ENCODE measurements around the gene SMC3. TPM values are rescaled to one million over a fixed set of nuclear protein-coding genes. Genes with fewer than 3 reads are reported as not detected.
A peak's percentile ranks its signal among the peaks of the same experiment; 100 is the strongest.

The SMC3 gene
- total RNA-seq, 1 donor from 2014 or later: 87.8 TPM

DNA sequence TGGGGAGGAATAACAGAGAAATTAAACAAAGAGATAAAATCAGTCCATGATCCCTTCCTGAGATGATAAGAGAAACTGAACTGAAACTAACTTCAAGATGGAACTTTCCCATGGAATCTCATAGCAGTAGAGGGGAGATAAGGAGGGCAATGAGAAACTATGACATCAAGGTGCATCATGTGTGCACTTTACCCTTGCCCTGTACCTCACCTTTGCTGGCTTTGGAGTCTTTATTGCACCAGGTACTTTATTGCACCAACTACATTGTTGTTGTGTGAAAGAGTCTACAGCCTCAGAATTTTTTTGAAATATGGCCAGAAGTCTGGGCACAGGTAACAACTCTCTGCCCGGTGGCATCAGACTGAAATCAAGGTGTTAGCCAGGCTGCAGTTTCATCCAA is 11.2 kb upstream of the SMC3 start:
- no peaks in the 10 kb centered on the region for H3K36me3 Mint-ChIP-seq (ENCODE audit: low read depth)
- H3K27ac Mint-ChIP-seq (ENCODE audit: unreplicated experiment): no peak overlapping the region
- DNase-seq (ENCODE audit: low read depth, low spot score): no peak
- H3K9me3 Mint-ChIP-seq: no peaks in the 10 kb centered on the region
- peaks cover 13% of the 10 kb centered on the region for H3K27me3 Mint-ChIP-seq (ENCODE audit: low read depth)
- TF ChIP-seq, protein P1, sequence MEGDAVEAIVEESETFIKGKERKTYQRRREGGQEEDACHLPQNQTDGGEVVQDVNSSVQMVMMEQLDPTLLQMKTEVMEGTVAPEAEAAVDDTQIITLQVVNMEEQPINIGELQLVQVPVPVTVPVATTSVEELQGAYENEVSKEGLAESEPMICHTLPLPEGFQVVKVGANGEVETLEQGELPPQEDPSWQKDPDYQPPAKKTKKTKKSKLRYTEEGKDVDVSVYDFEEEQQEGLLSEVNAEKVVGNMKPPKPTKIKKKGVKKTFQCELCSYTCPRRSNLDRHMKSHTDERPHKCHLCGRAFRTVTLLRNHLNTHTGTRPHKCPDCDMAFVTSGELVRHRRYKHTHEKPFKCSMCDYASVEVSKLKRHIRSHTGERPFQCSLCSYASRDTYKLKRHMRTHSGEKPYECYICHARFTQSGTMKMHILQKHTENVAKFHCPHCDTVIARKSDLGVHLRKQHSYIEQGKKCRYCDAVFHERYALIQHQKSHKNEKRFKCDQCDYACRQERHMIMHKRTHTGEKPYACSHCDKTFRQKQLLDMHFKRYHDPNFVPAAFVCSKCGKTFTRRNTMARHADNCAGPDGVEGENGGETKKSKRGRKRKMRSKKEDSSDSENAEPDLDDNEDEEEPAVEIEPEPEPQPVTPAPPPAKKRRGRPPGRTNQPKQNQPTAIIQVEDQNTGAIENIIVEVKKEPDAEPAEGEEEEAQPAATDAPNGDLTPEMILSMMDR (conservative IDR thresholded peaks at IDR 0.05): no peak
- no peak overlapping the region for H3K4me3 Mint-ChIP-seq
- peaks cover 7% of the 10 kb centered on the region for H3K4me1 Mint-ChIP-seq

DNA sequence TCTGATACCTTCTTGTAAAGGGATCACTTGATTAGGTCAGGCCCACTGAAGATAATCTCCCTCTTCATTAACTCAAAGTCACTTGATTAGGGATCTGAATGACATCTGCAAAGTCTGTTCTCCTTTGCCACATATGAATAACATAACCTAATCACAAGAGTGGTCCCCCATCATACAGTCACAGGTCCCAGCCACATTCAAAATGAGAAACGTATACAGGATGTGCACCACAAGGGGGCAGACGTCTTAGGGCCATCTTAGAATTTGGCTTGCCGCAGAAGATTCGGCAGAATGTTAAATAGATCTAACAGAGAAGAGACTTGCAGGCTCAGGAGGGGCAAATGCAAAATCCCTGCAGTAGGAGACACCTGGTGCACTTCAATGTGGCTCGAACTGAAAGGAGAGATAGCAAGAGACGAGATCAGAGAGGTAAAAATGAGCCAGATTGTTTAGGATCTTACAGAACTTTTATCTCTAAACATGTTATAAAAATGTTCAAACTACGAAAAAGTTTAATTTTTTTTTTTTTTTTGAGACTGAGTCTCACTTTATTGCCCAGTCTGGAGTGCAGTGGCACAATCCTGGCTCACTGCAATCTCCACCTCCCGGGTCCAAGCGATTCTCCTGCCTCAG is 10.4 kb upstream of the SMC3 start:
- no peaks in the 10 kb centered on the region for H3K9me3 Mint-ChIP-seq
- no peak overlapping the region for H3K4me3 Mint-ChIP-seq
- H3K36me3 Mint-ChIP-seq (ENCODE audit: low read depth): no peaks in the 10 kb centered on the region
- TF ChIP-seq, protein P1 (conservative IDR thresholded peaks at IDR 0.05): peak; percentile 67
- peaks cover 6% of the 10 kb centered on the region for H3K27me3 Mint-ChIP-seq (ENCODE audit: low read depth)
- peak; percentile 46 for DNase-seq (ENCODE audit: low read depth, low spot score)
- H3K4me1 Mint-ChIP-seq: peaks cover 7% of the 10 kb centered on the region
- no peak overlapping the region for H3K27ac Mint-ChIP-seq (ENCODE audit: unreplicated experiment)

DNA sequence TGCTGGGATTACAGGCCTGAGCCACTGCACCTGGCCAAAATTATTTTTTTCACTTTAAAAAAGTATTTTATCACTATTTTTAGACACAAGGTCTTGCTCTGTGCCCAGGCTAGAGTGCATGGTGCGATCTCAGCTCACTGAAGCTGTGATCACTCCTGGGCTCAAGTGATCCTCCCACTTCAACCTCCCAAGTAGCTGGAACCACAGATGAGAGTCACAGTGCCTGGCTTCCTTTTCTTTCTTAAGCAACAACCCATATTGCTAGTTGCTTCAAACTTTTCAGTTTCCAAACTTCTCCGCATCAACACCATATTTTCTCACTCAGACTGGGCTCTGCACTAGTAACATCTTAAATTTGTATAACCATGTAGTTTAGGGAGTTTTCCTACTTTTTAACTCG is 9.5 kb upstream of the SMC3 start:
- Mint-ChIP-seq H3K9me3 (no peaks in the 10 kb centered on the region), H3K36me3 (ENCODE audit: low read depth) (no peaks in the 10 kb centered on the region), H3K27me3 (ENCODE audit: low read depth) (peaks cover 5% of the 10 kb centered on the region), H3K27ac (ENCODE audit: unreplicated experiment) (no peak overlapping the region), H3K4me1 (peaks cover 7% of the 10 kb centered on the region), H3K4me3 (no peak overlapping the region)
- TF ChIP-seq, protein P1 (conservative IDR thresholded peaks at IDR 0.05): no peak
- DNase-seq (ENCODE audit: low read depth, low spot score): no peak

DNA sequence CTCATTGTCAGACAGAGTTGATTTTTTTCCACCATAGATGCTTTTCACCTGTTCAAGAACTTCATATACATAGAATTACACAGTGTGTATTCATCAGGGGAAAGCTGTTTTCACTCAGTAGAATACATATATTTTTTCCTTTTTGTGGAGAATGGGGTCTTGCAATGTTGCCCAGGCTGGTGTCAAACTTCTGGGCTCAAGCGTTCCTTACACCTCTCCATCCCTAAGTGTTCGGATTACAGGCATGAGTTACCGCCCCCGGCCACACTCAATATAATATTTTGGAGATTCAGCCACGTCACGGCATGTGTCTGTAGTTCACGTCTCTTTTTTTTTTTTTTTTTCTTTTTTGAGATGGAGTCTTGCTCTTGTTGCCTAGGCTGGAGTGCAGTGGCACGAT is 7.5 kb upstream of the SMC3 start:
- no peak overlapping the region for H3K4me3 Mint-ChIP-seq
- peaks cover 3% of the 10 kb centered on the region for H3K4me1 Mint-ChIP-seq
- no peaks in the 10 kb centered on the region for H3K9me3 Mint-ChIP-seq
- peaks cover 11% of the 10 kb centered on the region for H3K27me3 Mint-ChIP-seq (ENCODE audit: low read depth)
- TF ChIP-seq, protein P1 (conservative IDR thresholded peaks at IDR 0.05): no peak
- no peak overlapping the region for H3K27ac Mint-ChIP-seq (ENCODE audit: unreplicated experiment)
- DNase-seq (ENCODE audit: low read depth, low spot score): no peak
- no peaks in the 10 kb centered on the region for H3K36me3 Mint-ChIP-seq (ENCODE audit: low read depth)

DNA sequence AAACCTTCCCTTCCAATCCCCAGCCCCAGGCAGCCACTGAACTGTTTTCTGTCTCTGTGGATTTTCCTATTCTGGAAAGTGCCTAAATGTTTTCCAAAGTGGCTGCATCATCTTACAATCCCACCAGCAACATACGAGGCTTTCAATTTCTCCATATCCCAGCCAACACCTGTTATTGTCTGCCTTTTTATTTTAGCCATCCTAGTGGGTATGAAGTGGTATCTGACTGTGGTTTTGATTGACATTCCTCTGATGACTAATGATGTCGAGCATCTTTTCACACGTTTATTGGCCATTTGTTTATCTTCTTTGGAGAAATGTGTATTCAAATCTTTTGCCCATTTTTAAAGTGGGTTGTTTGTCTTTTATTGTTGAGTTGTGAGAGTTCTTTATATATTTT is 6.2 kb upstream of the SMC3 start:
- H3K4me1 Mint-ChIP-seq: peaks cover 3% of the 10 kb centered on the region
- H3K27ac Mint-ChIP-seq (ENCODE audit: unreplicated experiment): no peak overlapping the region
- TF ChIP-seq, protein P1 (conservative IDR thresholded peaks at IDR 0.05): no peak
- H3K27me3 Mint-ChIP-seq (ENCODE audit: low read depth): peaks cover 6% of the 10 kb centered on the region
- no peaks in the 10 kb centered on the region for H3K36me3 Mint-ChIP-seq (ENCODE audit: low read depth)
- DNase-seq (ENCODE audit: low read depth, low spot score): no peak
- H3K4me3 Mint-ChIP-seq: no peak overlapping the region
- H3K9me3 Mint-ChIP-seq: no peaks in the 10 kb centered on the region
